Cardiac muscle cell (in vitro differentiated cells and primary cell): ENCODE measurements around the gene SOX5. TPM values are rescaled to one million over a fixed set of nuclear protein-coding genes. Genes with fewer than 3 reads are reported as not detected.

Experiments used
- DNase-seq, 2 donors: peaks; one replicate each; pipeline versions ENCODE4 v3.0.0 to v3.0.0-alpha.2; 2010 to 2017; ENCODE audit warnings: low read depth in 1 of 2, low spot score in 1 of 2
- H3K27ac ChIP-seq: fragments of 200-600 bp; sonication (generic); 2 replicates; pipeline ENCODE4 v1.5.1; 2016
- H3K27me3 ChIP-seq: fragments of 200-600 bp; sonication (generic); 2 replicates; pipeline ENCODE4 v1.6.0; 2016; ENCODE audit warnings: control low read depth
- H3K36me3 ChIP-seq: fragments of 200-600 bp; sonication (generic); 2 replicates; pipeline ENCODE4 v1.5.1; 2016; ENCODE audit warnings: control low read depth
- H3K4me1 ChIP-seq: fragments of 200-600 bp; sonication (generic); 2 replicates; pipeline ENCODE4 v1.8.1; 2017; ENCODE audit warnings: low read depth, mild to moderate bottlenecking, mixed run types
- H3K4me3 ChIP-seq: fragments of 200-600 bp; sonication (generic); 2 replicates; pipeline ENCODE4 v1.5.1; 2016; ENCODE audit warnings: mild to moderate bottlenecking
- H3K9me3 ChIP-seq: fragments of 200-600 bp; sonication (generic); 2 replicates; pipeline ENCODE4 v1.5.1; 2017; ENCODE audit warnings: low read depth, mild to moderate bottlenecking, control low read depth
- CTCF ChIP-seq: IDR thresholded peaks from 2 replicates; pipeline ENCODE4 v1.5.1; 2012; ENCODE audit warnings: low read depth, mild to moderate bottlenecking, low read length
- polyA plus RNA-seq: library from polyadenylated mRNA; unstranded; fragments of >200 nt; fragmentation: Nextera tagmentation; extraction: Ambion mirVana; gene quantifications from 2 replicates; pipeline ENCODE4 v1.2.1, GENCODE V29; 2016
- total RNA-seq: library from RNA; depleted of rRNA; stranded (reverse); fragments of >200 nt; gene quantifications from 2 replicates; pipeline ENCODE4 v1.2.3, GENCODE V29; 2016

Gene SOX5
- total and polyA plus RNA-seq, 2 experiments from 2014 or later, result 6.8 to 11.9 TPM

- DNase-seq, result no peak
- Histone ChIP-seq H3K27ac (no peak overlapping the region), H3K4me1 (peaks cover 1% of the 10 kb centered on the region), H3K4me3 (no peak overlapping the region), H3K27me3 (no peaks in the 10 kb centered on the region), H3K9me3 (no peaks in the 10 kb centered on the region), H3K36me3 (no peaks in the 10 kb centered on the region)
- no peak for TF ChIP-seq CTCF
Measured at GRCh38 chr12:23751641-23752040, 197.8 kb downstream of the SOX5 start.

- no peak overlapping the region for H3K4me3 ChIP-seq
- H3K36me3 ChIP-seq, result no peaks in the 10 kb centered on the region
- no peaks in the 10 kb centered on the region for H3K9me3 ChIP-seq
- H3K4me1 ChIP-seq, result no peaks in the 10 kb centered on the region
- H3K27me3 ChIP-seq, result no peaks in the 10 kb centered on the region
- no peak for DNase-seq
- no peak for TF ChIP-seq CTCF
- no peak overlapping the region for H3K27ac ChIP-seq
Measured at GRCh38 chr12:23750923-23751322, 198.5 kb downstream of the SOX5 start.

- H3K27ac ChIP-seq, result no peak overlapping the region
- TF ChIP-seq CTCF, result no peak
- DNase-seq, result peak in 1 of 2 donors; percentile 58
Measured at GRCh38 chr12:23744696-23745095, 204.8 kb downstream of the SOX5 start.

GRCh38 chr12:23742574-23742973 is 206.9 kb downstream of the SOX5 start:
- no peak overlapping the region for H3K4me3 ChIP-seq
- H3K27me3 ChIP-seq, result no peaks in the 10 kb centered on the region
- TF ChIP-seq CTCF, result no peak
- peaks cover 2% of the 10 kb centered on the region for H3K36me3 ChIP-seq
- H3K9me3 ChIP-seq, result no peaks in the 10 kb centered on the region
- no peak for DNase-seq
- peaks cover 6% of the 10 kb centered on the region for H3K4me1 ChIP-seq
- no peak overlapping the region for H3K27ac ChIP-seq

More at GRCh38 chr12:23744696-23745095, 204.8 kb downstream of the SOX5 start:
- H3K4me1 ChIP-seq, result peaks cover 6% of the 10 kb centered on the region
- no peaks in the 10 kb centered on the region for H3K9me3 ChIP-seq
- H3K36me3 ChIP-seq, result no peaks in the 10 kb centered on the region
- H3K4me3 ChIP-seq, result no peak overlapping the region
- no peaks in the 10 kb centered on the region for H3K27me3 ChIP-seq

- H3K27me3 ChIP-seq, result no peaks in the 10 kb centered on the region
- no peak overlapping the region for H3K4me3 ChIP-seq
- H3K4me1 ChIP-seq, result peaks cover 6% of the 10 kb centered on the region
- no peaks in the 10 kb centered on the region for H3K9me3 ChIP-seq
- DNase-seq, result no peak
- peaks cover 3% of the 10 kb centered on the region for H3K36me3 ChIP-seq
- no peak overlapping the region for H3K27ac ChIP-seq
- TF ChIP-seq CTCF, result no peak
Measured at GRCh38 chr12:23731493-23731892, 218.0 kb downstream of the SOX5 start.

GRCh38 chr12:23731035-23731434 is 218.4 kb downstream of the SOX5 start:
- no peak for TF ChIP-seq CTCF
- no peaks in the 10 kb centered on the region for H3K9me3 ChIP-seq
- H3K4me1 ChIP-seq, result peaks cover 6% of the 10 kb centered on the region
- H3K27ac ChIP-seq, result no peak overlapping the region
- H3K27me3 ChIP-seq, result no peaks in the 10 kb centered on the region
- H3K36me3 ChIP-seq, result peaks cover 3% of the 10 kb centered on the region
- DNase-seq, result no peak
- no peak overlapping the region for H3K4me3 ChIP-seq
